PFSK-1 (cell line): ENCODE results near the gene LAMA1.

Source experiments
- FOXP2 ChIP-seq: optimal IDR thresholded peaks from 2 replicates; pipeline ENCODE3; 2011; ENCODE audit warnings: borderline replicate concordance, control low read depth, inconsistent platforms; ENCODE audit not compliant: insufficient read depth; ENCODE audit errors: extremely low read length, extremely low read depth
- POLR2AphosphoS5 ChIP-seq: IDR thresholded peaks from 2 replicates; pipeline ENCODE4 v1.6.1; 2012; ENCODE audit warnings: low read depth, mild to moderate bottlenecking, control low read depth, low read length, moderate library complexity
- SIN3A ChIP-seq: IDR thresholded peaks from 2 replicates; pipeline ENCODE4 v1.6.1; 2012; ENCODE audit warnings: mild to moderate bottlenecking, low read length, moderate library complexity, borderline replicate concordance; ENCODE audit not compliant: insufficient read depth
- TAF1 ChIP-seq: IDR thresholded peaks from 2 replicates; pipeline ENCODE4 v1.6.1; 2012; ENCODE audit warnings: low read length, control low read depth, borderline replicate concordance; ENCODE audit not compliant: insufficient read depth
- TF ChIP-seq, protein P1 (sequence below), 2 experiments: IDR thresholded peaks; 2 replicates each; pipeline versions ENCODE4 v1.6.1 to v1.8.0; 2011 to 2012; ENCODE audit warnings: low read depth in 2 of 2, low read length in 2 of 2, control low read depth in 1 of 2, inconsistent platforms in 1 of 2, mild to moderate bottlenecking in 1 of 2, moderate library complexity in 1 of 2; ENCODE audit not compliant: insufficient read depth in 1 of 2

Gene LAMA1

GRCh38 chr18:6951336-6952090, 166.1 kb downstream of the LAMA1 start:
- TF ChIP-seq FOXP2 (no peak), SIN3A (no peak), TAF1 (no peak), POLR2AphosphoS5 (no peak)
- TF ChIP-seq, protein P1, sequence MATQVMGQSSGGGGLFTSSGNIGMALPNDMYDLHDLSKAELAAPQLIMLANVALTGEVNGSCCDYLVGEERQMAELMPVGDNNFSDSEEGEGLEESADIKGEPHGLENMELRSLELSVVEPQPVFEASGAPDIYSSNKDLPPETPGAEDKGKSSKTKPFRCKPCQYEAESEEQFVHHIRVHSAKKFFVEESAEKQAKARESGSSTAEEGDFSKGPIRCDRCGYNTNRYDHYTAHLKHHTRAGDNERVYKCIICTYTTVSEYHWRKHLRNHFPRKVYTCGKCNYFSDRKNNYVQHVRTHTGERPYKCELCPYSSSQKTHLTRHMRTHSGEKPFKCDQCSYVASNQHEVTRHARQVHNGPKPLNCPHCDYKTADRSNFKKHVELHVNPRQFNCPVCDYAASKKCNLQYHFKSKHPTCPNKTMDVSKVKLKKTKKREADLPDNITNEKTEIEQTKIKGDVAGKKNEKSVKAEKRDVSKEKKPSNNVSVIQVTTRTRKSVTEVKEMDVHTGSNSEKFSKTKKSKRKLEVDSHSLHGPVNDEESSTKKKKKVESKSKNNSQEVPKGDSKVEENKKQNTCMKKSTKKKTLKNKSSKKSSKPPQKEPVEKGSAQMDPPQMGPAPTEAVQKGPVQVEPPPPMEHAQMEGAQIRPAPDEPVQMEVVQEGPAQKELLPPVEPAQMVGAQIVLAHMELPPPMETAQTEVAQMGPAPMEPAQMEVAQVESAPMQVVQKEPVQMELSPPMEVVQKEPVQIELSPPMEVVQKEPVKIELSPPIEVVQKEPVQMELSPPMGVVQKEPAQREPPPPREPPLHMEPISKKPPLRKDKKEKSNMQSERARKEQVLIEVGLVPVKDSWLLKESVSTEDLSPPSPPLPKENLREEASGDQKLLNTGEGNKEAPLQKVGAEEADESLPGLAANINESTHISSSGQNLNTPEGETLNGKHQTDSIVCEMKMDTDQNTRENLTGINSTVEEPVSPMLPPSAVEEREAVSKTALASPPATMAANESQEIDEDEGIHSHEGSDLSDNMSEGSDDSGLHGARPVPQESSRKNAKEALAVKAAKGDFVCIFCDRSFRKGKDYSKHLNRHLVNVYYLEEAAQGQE (IDR thresholded peaks at IDR 0.05; ENCODE audit: insufficient read depth in 1 of 2, low read depth in 2 of 2, low read length in 2 of 2), result no peak

DNA sequence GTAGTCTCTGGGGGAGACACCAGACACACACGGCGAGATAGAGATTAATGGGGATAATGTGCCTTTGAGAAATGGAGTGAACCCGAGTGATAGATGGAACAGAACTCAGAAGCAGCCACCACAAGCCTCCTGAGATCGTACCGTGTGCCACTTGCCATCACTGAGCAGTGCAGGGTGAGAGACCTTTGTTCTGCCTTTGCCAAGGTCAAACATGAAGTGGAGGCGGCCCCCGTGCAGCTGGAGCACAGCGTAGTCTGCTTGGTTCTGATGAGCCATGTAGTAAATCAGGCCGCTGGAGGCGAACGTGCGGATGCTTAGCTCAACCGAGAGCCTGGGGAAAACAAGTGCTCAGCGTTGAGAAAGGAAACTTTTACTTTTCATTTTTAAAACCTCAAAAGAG, 167.0 kb downstream of the LAMA1 start:
- TF ChIP-seq FOXP2, result no peak
- TF ChIP-seq, protein P1 (IDR thresholded peaks at IDR 0.05; ENCODE audit: insufficient read depth in 1 of 2, low read depth in 2 of 2, low read length in 2 of 2), result no peak

DNA sequence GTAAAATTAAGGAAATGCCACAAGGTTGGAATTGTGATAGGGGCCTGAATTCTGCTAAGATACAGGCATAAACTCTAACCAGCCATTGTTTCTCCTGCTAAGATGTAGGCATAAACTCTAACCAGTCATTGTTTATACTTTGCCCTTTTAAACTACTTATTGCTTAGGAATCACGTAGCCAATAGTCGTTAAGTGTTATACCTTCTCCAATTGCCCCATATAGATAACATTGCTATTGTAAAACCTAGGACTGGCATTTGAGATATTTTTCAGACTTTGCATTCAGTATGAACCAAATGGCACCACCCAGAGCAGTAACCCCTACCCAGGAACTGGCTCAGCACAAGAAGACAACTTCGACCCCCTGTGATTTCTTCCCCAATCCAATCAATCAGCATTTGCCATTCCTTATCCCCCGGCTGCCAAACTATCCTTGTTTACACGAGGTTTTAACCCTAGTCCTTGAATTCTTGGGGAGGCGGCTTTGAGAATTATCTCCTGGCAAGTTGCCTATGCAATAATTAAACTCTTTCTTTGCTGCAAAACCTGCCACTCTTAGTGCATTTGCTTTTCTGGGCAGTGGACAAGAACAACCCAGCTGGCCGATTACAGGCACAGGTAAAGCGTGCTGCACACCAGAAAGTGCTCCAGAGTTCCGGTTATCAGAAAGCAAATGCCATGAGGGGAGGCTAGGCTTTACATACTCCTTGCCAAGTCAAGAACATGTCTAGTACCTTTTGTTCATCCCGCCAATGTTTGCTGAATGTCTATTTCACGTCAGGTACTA, 167.6 kb downstream of the LAMA1 start:
- TF ChIP-seq, protein P1 (IDR thresholded peaks at IDR 0.05; ENCODE audit: insufficient read depth in 1 of 2, low read depth in 2 of 2, low read length in 2 of 2), result no peak
- TF ChIP-seq FOXP2, result no peak
- TF ChIP-seq TAF1, result no peak
- TF ChIP-seq SIN3A, result no peak
- no peak for TF ChIP-seq POLR2AphosphoS5

- no peak for TF ChIP-seq SIN3A
- TF ChIP-seq TAF1, result no peak
- TF ChIP-seq FOXP2, result no peak
- no peak for TF ChIP-seq POLR2AphosphoS5
Observed at GRCh38 chr18:6948281-6949055, 169.1 kb downstream of the LAMA1 start.

- TF ChIP-seq POLR2AphosphoS5, result no peak
- no peak for TF ChIP-seq FOXP2
- TF ChIP-seq, protein P1 (IDR thresholded peaks at IDR 0.05; ENCODE audit: insufficient read depth in 1 of 2, low read depth in 2 of 2, low read length in 2 of 2), result no peak
Observed at GRCh38 chr18:6947338-6948030, 170.1 kb downstream of the LAMA1 start.
